Adrenal gland (tissue), 12 donors: ENCODE results near the gene CDK6. TPM values are rescaled to one million over a fixed set of nuclear protein-coding genes. Genes with fewer than 3 reads are reported as not detected.

Experiments used
- DNase-seq, 7 donors: peaks; one replicate each; pipeline ENCODE4 v3.0.0-alpha.2; 2019 to 2020
- H3K27ac ChIP-seq, 5 donors: fragments of 200-600 bp; sonication (generic) in 4 of 5; 1 replicate in 3 of 5; 2 replicates in 2 of 5; pipeline versions ENCODE4 v1.5.1 to v1.8.0; 2016 to 2020; ENCODE audit warnings: mild to moderate bottlenecking in 1 of 5
- H3K27me3 ChIP-seq: fragments of 200-600 bp; 2 replicates; pipeline ENCODE4 v1.8.0; 2021
- H3K36me3 ChIP-seq, 2 donors: fragments of 200-600 bp; replicated peaks in 1 of 2; 1 replicate in 1 of 2; 2 replicates in 1 of 2; pipeline versions ENCODE4 v1.5.1 to v1.8.0; 2018 to 2022
- H3K4me1 ChIP-seq, 2 donors: fragments of 200-600 bp; replicated peaks in 1 of 2; 1 replicate in 1 of 2; 2 replicates in 1 of 2; pipeline versions ENCODE4 v1.5.1 to v1.8.0; 2018 to 2021
- H3K4me3 ChIP-seq, 4 donors: fragments of 200-600 bp; sonication (generic) in 3 of 4; one replicate each; pipeline ENCODE4 v1.5.1; 2016 to 2018
- H3K9me3 ChIP-seq, 3 donors: fragments of 200-600 bp; sonication (generic) in 1 of 3; replicated peaks in 1 of 3; 1 replicate in 2 of 3; 2 replicates in 1 of 3; pipeline versions ENCODE4 v1.5.1 to v1.8.0; 2016 to 2021
- POLR2A ChIP-seq, 2 donors: fragments of 450-650 bp; IDR thresholded peaks; one replicate each; pipeline ENCODE4 v1.6.1; 2017; ENCODE audit warnings: antibody characterized with exemption in 2 of 2, mild to moderate bottlenecking in 2 of 2, moderate library complexity in 1 of 2
- WGBS, 4 donors: extraction: QIAGEN DNeasy Blood & Tissue Kit in 2 of 4; methylation state at CpG; one replicate each; pipeline versions ENCODE4 v1.1.5 to v1.1.7; 2013 to 2017; 5-methylcytosine and 5-hydroxymethylcytosine counted together
- intact Hi-C, 2 donors: fragments of 100-400 bp; cut with DNase I; formaldehyde crosslinking; loops; one replicate each; pipeline versions ENCODE4 v1.14.1 to v1.15.0; 2022 to 2023
- polyA plus RNA-seq, 3 donors: library from polyadenylated mRNA; stranded (reverse); fragments of 200-250 nt in 2 of 3; fragments of 350-450 nt in 1 of 3; fragmentation: Illumina TruSeq in 1 of 3; extraction: RNeasy Lipid Tissue Mini Kit (QIAGEN cat#74804) in 1 of 3; gene quantifications; one replicate each; pipeline ENCODE4 v1.2.3, GENCODE V29; 2013 to 2014
- total RNA-seq, 9 donors: library from RNA; depleted of rRNA in 4 of 9; stranded (reverse); fragments of >200 nt in 4 of 9; fragments of 120-200 nt in 1 of 9; fragmentation: NEBNext Ultra II Directional in 1 of 9; extraction: Animal tissue kit (Norgen Biotek cat#: 25700) in 1 of 9; gene quantifications; one replicate each; pipeline versions ENCODE4 v1.1.0 to v1.2.4, GENCODE V29; 2013 to 2023
- TF ChIP-seq, protein P1 (sequence below), 6 experiments: fragments of 450-650 bp in 4 of 6; fragments of 200-600 bp in 2 of 6; sonication (generic) in 1 of 6; IDR thresholded peaks; 1 replicate in 5 of 6; 2 replicates in 1 of 6; pipeline versions ENCODE4 v1.5.1 to v1.8.0; 2016 to 2021; ENCODE audit warnings: antibody characterized with exemption in 6 of 6, mild to moderate bottlenecking in 2 of 6, moderate library complexity in 1 of 6
- donor health status: healthy with polysubstance abuse.
- donor health status: Bipolar disorder and iron deficiency.
- donor health status: DM: yes; HTN: yes; CAD: no.
- donor health status: DM: no; HTN: no; CAD: no.
- donor health status: DM: no; HTN: no; CAD: no.
- donor health status: DM: yes; HTN: yes; CAD: no.

The CDK6 gene
- total and polyA plus RNA-seq, 12 donors: 2.5 to 151 (median 33.4) TPM

DNA sequence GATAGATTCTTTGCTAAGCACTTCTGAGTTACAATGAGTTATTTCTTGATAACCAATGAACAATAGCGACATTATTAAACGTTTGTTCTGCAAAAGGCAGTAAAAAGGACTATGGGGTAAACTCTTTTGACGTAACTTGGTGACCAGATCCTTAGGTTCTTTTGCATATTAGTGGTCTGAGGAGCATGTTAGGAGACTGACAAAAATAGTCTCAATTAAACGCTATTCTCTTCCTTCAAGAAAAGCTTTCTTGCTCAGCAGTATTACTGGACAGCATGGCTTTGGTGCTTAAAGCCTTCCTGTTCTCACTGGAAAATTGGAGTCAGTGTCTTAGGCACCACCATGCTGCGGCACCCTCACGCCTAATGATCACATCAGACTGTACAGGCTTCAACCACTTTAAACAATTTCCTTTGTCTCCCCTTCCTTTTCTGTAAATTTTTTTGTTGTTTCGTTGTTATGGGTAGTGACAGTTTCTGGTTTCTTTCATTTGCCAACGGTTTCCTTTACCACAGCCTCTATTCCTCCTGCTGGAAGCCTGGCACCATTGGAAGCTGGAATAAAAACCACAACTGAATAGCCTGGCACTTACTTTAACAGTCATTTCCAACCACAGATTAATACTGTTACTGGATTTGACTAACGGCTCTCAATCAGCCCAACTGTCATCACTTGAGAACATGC is 197.0 kb downstream of the CDK6 start:
- H3K4me1 ChIP-seq: peaks cover under 1 to 34% of the 10 kb centered on the region in 2 donors
- no peaks in the 10 kb centered on the region for H3K27me3 ChIP-seq
- no peak for TF ChIP-seq POLR2A (IDR thresholded peaks at IDR 0.05)
- TF ChIP-seq, protein P1, sequence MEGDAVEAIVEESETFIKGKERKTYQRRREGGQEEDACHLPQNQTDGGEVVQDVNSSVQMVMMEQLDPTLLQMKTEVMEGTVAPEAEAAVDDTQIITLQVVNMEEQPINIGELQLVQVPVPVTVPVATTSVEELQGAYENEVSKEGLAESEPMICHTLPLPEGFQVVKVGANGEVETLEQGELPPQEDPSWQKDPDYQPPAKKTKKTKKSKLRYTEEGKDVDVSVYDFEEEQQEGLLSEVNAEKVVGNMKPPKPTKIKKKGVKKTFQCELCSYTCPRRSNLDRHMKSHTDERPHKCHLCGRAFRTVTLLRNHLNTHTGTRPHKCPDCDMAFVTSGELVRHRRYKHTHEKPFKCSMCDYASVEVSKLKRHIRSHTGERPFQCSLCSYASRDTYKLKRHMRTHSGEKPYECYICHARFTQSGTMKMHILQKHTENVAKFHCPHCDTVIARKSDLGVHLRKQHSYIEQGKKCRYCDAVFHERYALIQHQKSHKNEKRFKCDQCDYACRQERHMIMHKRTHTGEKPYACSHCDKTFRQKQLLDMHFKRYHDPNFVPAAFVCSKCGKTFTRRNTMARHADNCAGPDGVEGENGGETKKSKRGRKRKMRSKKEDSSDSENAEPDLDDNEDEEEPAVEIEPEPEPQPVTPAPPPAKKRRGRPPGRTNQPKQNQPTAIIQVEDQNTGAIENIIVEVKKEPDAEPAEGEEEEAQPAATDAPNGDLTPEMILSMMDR (IDR thresholded peaks at IDR 0.05): no peak
- no peak overlapping the region for H3K4me3 ChIP-seq
- no peaks in the 10 kb centered on the region for H3K9me3 ChIP-seq
- no peaks in the 10 kb centered on the region for H3K36me3 ChIP-seq
- no peak overlapping the region for H3K27ac ChIP-seq
- DNase-seq: no peak
- intact Hi-C loops: loop anchor here in 1 of 2 donors (10.0 kb wide), 1 partner anchor 45 kb away; no protein-coding TSS in a partner anchor
- 77 to 85% (median 81%) methylated on average over 9 of the region's 9 CpGs for WGBS, 4 donors

DNA sequence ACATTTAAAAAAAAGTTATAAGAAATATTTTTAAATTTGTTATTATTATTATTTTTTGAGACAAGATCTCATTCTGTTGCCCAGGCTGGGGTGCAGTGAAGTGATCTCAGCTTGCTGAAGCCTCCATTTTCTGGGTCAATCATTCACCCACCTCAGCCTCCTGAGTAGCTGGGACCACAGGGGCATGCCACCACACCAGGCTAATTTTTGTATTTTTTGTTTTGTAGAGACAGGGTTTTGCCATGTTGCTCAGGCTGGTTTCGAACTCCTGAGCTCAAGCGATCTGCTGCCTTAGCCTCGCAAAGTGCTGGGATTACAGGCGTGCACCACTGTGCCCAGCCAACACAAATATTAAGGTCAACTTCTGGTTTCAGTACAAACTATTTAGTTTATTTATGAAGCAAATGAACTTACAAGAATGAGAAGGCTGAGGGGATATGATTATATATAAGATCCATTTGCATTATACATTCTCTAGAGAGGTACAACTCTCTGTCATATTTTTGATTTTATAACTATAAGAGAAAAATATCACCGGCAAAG is 200.3 kb downstream of the CDK6 start:
- TF ChIP-seq, protein P1 (IDR thresholded peaks at IDR 0.05): no peak
- TF ChIP-seq POLR2A (IDR thresholded peaks at IDR 0.05): no peak
- WGBS, 4 donors: 80 to 95% (median 91%) methylated on average over 5 of the region's 5 CpGs
- no peak for DNase-seq
- Histone ChIP-seq H3K4me1 (peaks cover 11 to 46% of the 10 kb centered on the region in 2 donors), H3K36me3 (no peaks in the 10 kb centered on the region), H3K4me3 (no peak overlapping the region), H3K27me3 (no peaks in the 10 kb centered on the region), H3K9me3 (no peaks in the 10 kb centered on the region), H3K27ac (no peak overlapping the region)
- intact Hi-C loops: loop anchor here in 1 of 2 donors (10.0 kb wide), 1 partner anchor 49 kb away; no protein-coding TSS in a partner anchor

DNA sequence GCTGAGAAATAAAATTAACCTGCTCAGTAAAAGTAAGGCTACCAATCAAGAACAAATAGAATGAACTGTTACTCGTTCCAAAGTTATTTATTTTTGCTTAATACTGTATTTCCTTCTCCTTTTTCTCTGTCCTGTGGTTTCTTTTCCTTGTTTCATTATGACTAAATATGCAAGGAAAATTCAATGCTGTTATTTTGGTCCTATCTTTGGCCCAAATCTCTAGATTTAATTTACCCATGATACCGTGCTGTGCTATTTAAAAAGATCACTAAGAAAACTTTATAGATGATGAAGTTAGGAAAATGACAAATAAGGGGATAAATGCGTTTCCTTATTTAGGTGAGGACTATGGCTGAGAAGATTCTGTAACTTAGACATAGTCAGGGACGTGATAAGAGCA is 200.8 kb downstream of the CDK6 start:
- Histone ChIP-seq H3K9me3 (no peaks in the 10 kb centered on the region), H3K4me1 (peaks cover 11 to 46% of the 10 kb centered on the region in 2 donors), H3K27me3 (no peaks in the 10 kb centered on the region), H3K4me3 (no peak overlapping the region), H3K36me3 (no peaks in the 10 kb centered on the region), H3K27ac (peak overlapping the region in 3 of 5 donors; percentile 48 to 83 (median 65))
- 58 to 72% (median 68%) methylated on average over 4 of the region's 4 CpGs for WGBS, 4 donors
- no peak for TF ChIP-seq POLR2A (IDR thresholded peaks at IDR 0.05)
- TF ChIP-seq, protein P1 (IDR thresholded peaks at IDR 0.05): no peak
- intact Hi-C loops: loop anchor here in 1 of 2 donors (10.0 kb wide), 1 partner anchor 49 kb away; no protein-coding TSS in a partner anchor
- no peak for DNase-seq

DNA sequence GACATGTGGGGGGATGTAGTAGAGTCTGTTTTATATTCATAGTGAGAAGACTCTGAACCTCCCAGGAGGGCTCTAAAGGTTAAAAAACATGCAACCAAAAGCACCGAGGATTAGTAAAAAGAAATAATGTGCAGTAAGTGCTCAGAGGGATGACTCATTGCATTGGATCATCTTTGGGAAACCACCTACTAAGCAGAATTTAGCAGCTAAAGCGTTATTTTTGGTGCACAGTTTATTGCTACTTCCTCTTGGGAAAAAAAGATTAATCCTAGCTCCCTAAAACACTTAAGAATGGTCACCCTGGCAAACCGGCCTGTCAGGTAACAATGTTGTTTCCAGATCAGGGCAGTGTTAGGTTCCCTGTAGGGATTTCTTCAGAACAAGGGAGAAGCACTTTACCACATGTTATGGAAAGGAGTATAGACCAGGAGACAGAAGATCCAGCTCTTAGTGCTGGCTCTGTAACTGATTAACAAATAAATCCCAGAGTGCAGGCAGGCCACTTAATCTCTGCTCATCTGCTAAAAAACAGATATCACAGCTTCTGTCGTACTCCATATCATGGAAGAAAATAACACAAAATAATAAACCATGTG is 201.4 kb downstream of the CDK6 start:
- intact Hi-C loops: loop anchor here in 1 of 2 donors (10.0 kb wide), 1 partner anchor 50 kb away; no protein-coding TSS in a partner anchor
- H3K27me3 ChIP-seq: no peaks in the 10 kb centered on the region
- no peak for DNase-seq
- H3K36me3 ChIP-seq: no peaks in the 10 kb centered on the region
- no peak for TF ChIP-seq POLR2A (IDR thresholded peaks at IDR 0.05)
- TF ChIP-seq, protein P1 (IDR thresholded peaks at IDR 0.05): no peak
- 39 to 44% (median 40%) methylated on average over 4 of the region's 4 CpGs for WGBS, 4 donors
- H3K4me3 ChIP-seq: no peak overlapping the region
- peaks cover 11 to 46% of the 10 kb centered on the region in 2 donors for H3K4me1 ChIP-seq
- no peaks in the 10 kb centered on the region for H3K9me3 ChIP-seq
- peak overlapping the region in 4 of 5 donors; percentile 7 to 83 (median 56) for H3K27ac ChIP-seq
